Smooth muscle cell (in vitro differentiated cells): ENCODE data around the gene STEAP3. TPM values are rescaled to one million over a fixed set of nuclear protein-coding genes. Genes with fewer than 3 reads are reported as not detected.

Experiments used
- DNase-seq: peaks from one replicate; lab custom pipeline; 2025; ENCODE audit not compliant: unreplicated experiment; lab: John Stamatoyannopoulos, UW
- H2AFZ ChIP-seq: fragments of 200-600 bp; sonication (generic); 2 replicates; pipeline ENCODE4 v1.6.0; 2016; ENCODE audit warnings: antibody characterized with exemption, low read depth, mild to moderate bottlenecking
- H3F3A ChIP-seq: fragments of 200-600 bp; sonication (generic); 2 replicates; pipeline ENCODE4 v1.6.0; 2017; ENCODE audit warnings: antibody characterized with exemption, low read depth
- H3K27ac ChIP-seq: fragments of 200-600 bp; sonication (generic); 2 replicates; pipeline ENCODE4 v1.5.1; 2016; ENCODE audit warnings: low read depth, mild to moderate bottlenecking
- H3K27me3 ChIP-seq: fragments of 200-600 bp; sonication (generic); 2 replicates; pipeline ENCODE4 v1.6.1; 2016; ENCODE audit warnings: low read depth, mild to moderate bottlenecking
- H3K36me3 ChIP-seq: fragments of 200-600 bp; sonication (generic); 2 replicates; pipeline ENCODE4 v1.5.1; 2016; ENCODE audit warnings: low read depth
- H3K4me1 ChIP-seq: fragments of 200-600 bp; sonication (generic); 2 replicates; pipeline ENCODE4 v1.5.1; 2016; ENCODE audit warnings: low read depth
- H3K4me2 ChIP-seq: fragments of 200-600 bp; sonication (generic); 2 replicates; pipeline ENCODE4 v1.6.0; 2016; ENCODE audit warnings: mild to moderate bottlenecking
- H3K4me3 ChIP-seq: fragments of 200-600 bp; sonication (generic); 2 replicates; pipeline ENCODE4 v1.5.1; 2016; ENCODE audit warnings: mild to moderate bottlenecking
- H3K79me2 ChIP-seq: fragments of 200-600 bp; sonication (generic); 2 replicates; pipeline ENCODE4 v1.6.0; 2016; ENCODE audit warnings: low read depth, mild to moderate bottlenecking
- H3K9ac ChIP-seq: fragments of 200-600 bp; sonication (generic); 2 replicates; pipeline ENCODE4 v1.6.0; 2016; ENCODE audit warnings: low read depth
- H3K9me3 ChIP-seq: fragments of 200-600 bp; sonication (generic); replicated peaks from 2 replicates; pipeline ENCODE4 v1.5.1; 2016; ENCODE audit warnings: low read depth
- H4K20me1 ChIP-seq: fragments of 200-600 bp; sonication (generic); 2 replicates; pipeline ENCODE4 v1.6.0; 2016; ENCODE audit warnings: low read depth
- CTCF ChIP-seq: fragments of 200-600 bp; sonication (generic); IDR thresholded peaks from 2 replicates; pipeline ENCODE4 v1.5.1; 2017; ENCODE audit warnings: borderline replicate concordance, mild to moderate bottlenecking, antibody characterized with exemption; ENCODE audit not compliant: insufficient read depth, poor library complexity, severe bottlenecking
- WGBS: methylation state at CpG from one replicate; pipeline ENCODE4 v1.1.7; 2016; ENCODE audit warnings: low lambda C conversion rate; 5-methylcytosine and 5-hydroxymethylcytosine counted together
- polyA plus RNA-seq: library from polyadenylated mRNA; unstranded; fragments of >200 nt; fragmentation: Nextera tagmentation; extraction: Ambion mirVana; gene quantifications from 2 replicates; pipeline ENCODE4 v1.2.1, GENCODE V29; 2016
- total RNA-seq: library from RNA; depleted of rRNA; stranded (reverse); fragments of >200 nt; gene quantifications from 2 replicates; pipeline ENCODE4 v1.2.3, GENCODE V29; 2014

The STEAP3 gene
- total and polyA plus RNA-seq, 2 experiments from 2014 or later = 0.87 to 2.9 TPM

GRCh38 chr2:119260646-119261492, 37.2 kb downstream of the STEAP3 start:
- 69% methylated on average over 11 of the region's 11 CpGs for WGBS
- DNase-seq = no peak
- Histone ChIP-seq H3F3A (peaks cover 14% of the 10 kb centered on the region), H3K4me1 (peaks cover 12% of the 10 kb centered on the region), H3K27me3 (no peaks in the 10 kb centered on the region), H3K4me3 (no peak overlapping the region), H3K9ac (no peak overlapping the region), H3K36me3 (no peaks in the 10 kb centered on the region), H3K9me3 (no peaks in the 10 kb centered on the region), H3K79me2 (no peaks in the 10 kb centered on the region), H3K4me2 (no peak overlapping the region), H2AFZ (no peak overlapping the region), H4K20me1 (no peaks in the 10 kb centered on the region), H3K27ac (no peak overlapping the region)
- no peak for TF ChIP-seq CTCF

GRCh38 chr2:119261493-119262225, 38.0 kb downstream of the STEAP3 start:
- Histone ChIP-seq H2AFZ (no peak overlapping the region), H3K4me1 (peaks cover 6% of the 10 kb centered on the region)
- WGBS = 92% methylated on average over 17 of the region's 17 CpGs

GRCh38 chr2:119263025-119263424, 39.4 kb downstream of the STEAP3 start:
- H3K79me2 ChIP-seq = no peaks in the 10 kb centered on the region
- H3K4me2 ChIP-seq = no peak overlapping the region
- WGBS = 94% methylated on average over 23 of the region's 23 CpGs
- no peak overlapping the region for H3K27ac ChIP-seq
- H3K4me3 ChIP-seq = no peak overlapping the region
- H3K27me3 ChIP-seq = no peaks in the 10 kb centered on the region
- H3K4me1 ChIP-seq = no peaks in the 10 kb centered on the region
- H3K9ac ChIP-seq = no peak overlapping the region
- H3F3A ChIP-seq = no peaks in the 10 kb centered on the region
- no peaks in the 10 kb centered on the region for H4K20me1 ChIP-seq
- H3K9me3 ChIP-seq = no peaks in the 10 kb centered on the region
- no peaks in the 10 kb centered on the region for H3K36me3 ChIP-seq
- DNase-seq = no peak
- no peak for TF ChIP-seq CTCF
- H2AFZ ChIP-seq = no peak overlapping the region

More at GRCh38 chr2:119261493-119262225, 38.0 kb downstream of the STEAP3 start:
- no peak overlapping the region for H3K4me2 ChIP-seq
- H3K27ac ChIP-seq = no peak overlapping the region
- no peaks in the 10 kb centered on the region for H3K9me3 ChIP-seq
- H3K4me3 ChIP-seq = no peak overlapping the region
- H3K36me3 ChIP-seq = no peaks in the 10 kb centered on the region
- no peak overlapping the region for H3K9ac ChIP-seq
- no peaks in the 10 kb centered on the region for H4K20me1 ChIP-seq
- no peaks in the 10 kb centered on the region for H3K79me2 ChIP-seq
- no peak for DNase-seq
- TF ChIP-seq CTCF = no peak
- peaks cover 8% of the 10 kb centered on the region for H3F3A ChIP-seq
- no peaks in the 10 kb centered on the region for H3K27me3 ChIP-seq
